ENCODE data around the gene SLC44A1.

SLC44A1 gene

DNA sequence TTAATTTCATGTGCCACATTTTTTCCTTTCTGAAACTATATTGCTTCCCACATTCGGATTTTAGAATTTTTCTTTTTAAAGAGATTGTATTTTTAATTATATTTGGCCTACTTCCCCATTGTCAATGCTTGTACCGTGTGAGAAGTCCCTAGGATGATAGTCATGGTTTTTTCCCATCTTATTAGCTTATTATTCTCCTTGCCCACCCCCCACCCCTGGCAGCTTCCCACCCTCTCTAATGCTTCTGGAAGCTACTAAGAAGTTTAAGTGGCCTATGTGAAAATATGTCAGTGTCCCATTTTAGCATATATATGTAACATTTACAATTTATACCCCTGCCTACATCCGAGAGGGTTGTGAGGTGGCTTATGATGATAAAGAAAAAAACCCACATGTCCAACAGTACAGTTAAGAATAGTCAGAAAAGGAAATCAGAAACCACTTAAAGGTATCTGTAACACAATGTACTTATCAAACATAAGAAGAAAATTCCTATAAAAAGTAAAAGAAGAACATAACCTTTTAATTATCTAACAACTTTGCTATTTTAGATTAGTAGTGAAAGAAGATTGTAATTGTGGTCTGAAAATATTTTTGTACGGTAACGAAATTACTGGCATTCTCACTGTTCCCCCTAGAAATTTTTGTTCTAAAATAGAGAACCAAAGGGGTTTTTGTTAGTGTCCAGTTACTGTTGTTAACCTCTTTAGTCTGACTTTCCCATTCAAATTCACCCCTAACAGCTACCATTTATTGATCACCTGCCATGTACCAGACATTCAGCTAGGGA lies 62.1 kb downstream of the SLC44A1 start:
- no peak for DNase-seq

DNA sequence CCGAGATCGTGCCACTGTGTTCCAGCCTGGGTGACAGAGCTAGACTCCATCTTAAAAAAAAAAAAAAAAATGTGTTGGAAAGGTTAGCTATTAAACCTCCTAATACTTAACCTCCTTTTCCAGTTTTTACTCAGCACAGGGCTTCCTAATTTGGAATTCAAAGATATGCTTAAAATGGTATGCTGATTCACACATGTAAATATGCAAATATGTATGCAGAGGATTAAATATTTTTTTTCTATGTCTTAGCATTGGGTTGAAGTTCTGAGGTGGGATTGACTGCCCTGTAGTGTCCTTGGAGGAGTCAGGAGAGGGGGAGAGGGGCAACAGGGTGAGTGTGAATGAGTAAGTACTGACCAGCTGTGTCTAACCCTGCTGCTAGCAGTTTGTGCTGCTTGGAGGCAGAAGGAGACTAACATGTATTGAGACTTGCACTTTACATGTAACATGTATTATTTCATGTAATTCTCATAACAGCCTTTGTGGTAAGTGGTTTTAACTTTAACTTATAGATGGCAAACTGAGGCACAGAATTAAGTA lies 63.2 kb downstream of the SLC44A1 start:
- no peak for DNase-seq

DNA sequence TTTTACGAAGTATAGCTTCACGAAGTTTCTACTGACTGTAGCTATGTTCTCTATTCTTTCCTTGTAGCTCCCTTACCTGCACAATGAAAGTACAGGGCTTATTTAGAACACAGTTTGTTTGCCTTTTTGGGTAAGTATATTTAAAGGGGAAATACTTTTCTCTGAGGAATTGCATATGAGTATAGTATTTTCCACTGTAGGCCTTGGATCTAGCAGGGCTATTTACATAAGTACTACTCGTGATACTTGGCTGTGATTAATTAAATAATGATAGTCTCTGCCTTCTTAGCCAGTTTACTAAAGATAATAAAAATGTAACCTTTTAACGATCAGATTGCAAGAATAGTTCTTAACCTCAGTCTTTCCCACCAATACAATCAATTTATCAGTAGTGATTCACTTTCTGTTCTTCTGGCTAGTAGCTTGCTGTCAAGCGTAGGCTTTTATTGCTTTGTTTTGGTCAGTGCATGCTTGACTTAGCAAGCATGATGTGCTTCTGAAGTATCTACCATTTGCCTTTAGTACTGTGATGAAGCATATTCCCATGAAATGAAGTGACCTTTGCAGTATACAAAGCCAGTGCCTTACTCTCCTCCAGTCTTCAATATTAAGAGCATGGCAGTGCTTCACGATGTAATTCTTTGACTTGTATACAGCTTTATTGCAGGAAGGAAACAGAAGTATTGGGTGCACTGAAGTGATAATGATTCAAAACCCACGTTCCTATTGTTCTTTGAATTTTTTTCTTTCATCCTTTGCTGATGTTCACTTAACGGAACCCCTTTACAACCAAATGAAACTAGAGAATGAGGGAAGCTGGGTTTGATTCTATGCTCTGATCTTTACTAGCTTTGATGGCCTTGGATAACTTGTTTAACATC lies 64.2 kb downstream of the SLC44A1 start:
- DNase-seq = no peak

DNA sequence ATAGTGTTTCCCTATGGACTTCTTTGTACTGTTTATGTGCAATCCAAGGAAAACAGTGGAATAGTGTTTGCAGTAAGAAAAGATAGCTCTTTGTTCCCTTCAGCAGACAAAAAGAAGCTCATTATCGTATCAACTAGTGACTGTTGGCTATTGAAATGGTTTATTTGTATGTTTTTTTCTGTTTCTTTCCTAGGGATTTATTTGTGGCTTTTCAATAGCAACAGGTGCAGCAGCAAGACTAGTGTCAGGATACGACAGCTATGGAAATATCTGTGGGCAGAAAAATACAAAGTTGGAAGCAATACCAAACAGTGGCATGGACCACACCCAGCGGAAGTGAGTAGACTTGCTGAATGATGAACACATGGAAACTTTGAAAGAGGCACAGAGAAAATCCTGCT lies 65.1 kb downstream of the SLC44A1 start:
- DNase-seq = no peak

DNA sequence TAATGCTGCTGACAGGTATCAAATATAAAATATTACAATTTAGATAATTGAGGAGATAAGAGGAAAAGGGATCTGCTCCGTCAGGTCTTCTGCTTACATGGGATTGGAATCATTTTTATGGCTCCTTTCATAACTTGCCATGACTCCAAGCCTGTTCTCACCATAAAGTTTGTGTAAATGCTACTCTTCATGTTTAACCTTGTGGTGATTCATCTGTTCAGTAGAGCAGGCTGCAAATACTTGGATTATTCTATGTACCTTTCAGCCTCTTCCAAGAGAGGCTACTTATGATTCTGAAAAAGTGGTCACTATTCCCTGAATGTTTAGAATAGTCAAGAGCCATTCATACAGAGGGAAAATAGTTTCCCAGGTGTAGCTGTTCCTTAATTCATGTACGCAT lies 66.9 kb downstream of the SLC44A1 start:
- DNase-seq = no peak

DNA sequence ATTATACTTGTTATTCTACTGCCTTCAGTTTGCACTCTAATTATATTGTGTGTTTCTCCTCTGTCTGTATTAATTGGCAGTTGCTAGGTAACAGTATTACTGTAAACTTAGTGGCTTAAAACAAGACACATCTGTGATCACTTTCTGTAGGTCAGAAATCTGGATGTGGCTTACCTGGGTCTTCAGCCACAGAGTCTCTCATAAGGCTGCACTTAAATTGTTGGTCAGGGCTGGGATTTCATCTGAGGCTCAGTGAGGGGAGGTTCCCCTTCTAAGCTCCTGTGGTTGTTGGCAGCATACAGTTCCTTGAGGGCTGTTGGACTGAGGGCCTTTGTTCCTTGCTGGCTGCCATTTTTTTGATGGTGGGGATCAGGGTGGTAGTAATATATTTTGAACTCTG lies 68.8 kb downstream of the SLC44A1 start:
- DNase-seq = no peak

DNA sequence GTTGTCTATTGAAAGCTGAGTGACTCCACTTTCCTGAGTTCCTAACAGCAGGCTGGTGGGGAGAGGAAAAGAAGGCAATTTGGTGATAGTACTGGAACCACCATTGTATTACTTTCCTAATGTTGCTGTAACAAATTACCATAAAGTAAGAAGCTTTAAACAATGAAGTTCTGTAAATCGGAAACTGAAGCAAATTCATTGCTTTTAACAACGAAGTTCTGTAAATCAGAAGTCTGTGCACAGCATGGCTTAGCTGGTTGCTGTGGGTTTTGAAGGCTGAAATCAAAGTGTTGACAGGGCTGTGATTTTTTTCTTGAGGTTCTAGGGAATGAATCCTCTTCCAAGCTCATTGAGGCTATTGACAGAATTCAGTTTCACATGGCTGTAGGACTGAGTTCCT lies 72.3 kb downstream of the SLC44A1 start:
- DNase-seq = no peak

DNA sequence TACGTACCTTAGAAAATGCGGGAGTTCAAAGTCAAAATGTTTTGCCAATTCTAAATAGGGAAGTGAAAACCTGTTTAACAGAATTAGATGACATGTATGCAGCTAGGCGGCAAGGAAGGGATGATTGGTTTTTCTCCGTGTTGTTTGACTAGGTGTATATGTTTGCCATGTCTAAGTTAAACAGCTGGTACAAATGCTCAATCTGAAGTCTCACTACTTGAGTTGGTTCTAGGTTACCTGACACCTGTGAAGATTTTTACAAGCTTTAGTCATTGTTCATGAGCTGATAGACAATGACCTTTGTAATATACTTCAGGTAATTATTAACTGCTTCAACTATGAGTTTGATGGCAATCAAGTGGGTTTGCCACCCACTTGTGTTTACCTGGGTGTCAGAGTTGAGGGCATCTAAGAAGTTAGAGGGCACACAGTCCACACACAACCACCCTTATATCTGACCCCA lies 74.3 kb downstream of the SLC44A1 start:
- no peak for DNase-seq

DNA sequence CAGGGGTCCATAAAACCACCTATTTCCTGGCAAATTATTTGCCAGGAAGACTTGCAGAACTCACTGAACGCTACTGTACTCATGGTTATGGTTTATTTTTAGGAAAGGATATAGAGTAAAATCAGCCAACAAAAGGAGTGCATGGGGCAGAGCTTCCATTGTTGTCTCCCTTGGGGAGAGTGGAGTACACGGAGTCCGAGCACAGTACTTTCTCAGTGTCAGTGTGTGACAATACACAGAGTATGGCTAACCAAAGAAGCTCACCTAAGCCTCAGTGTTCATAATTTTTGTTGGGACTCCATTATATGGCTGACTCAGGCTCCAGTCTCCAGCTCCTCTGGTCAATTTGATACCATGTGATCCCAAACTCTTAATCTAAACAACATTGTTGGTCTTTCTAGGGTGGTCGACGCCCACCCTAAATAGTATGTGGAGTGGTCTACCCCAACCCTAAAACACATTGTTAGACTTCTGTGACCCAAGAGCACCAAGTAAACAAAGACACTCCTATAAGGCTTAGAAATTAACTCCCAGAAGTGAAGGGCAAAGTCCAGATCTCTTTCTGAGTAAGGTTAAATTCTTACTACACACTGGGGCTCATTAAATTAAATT lies 74.9 kb downstream of the SLC44A1 start:
- no peak for DNase-seq

DNA sequence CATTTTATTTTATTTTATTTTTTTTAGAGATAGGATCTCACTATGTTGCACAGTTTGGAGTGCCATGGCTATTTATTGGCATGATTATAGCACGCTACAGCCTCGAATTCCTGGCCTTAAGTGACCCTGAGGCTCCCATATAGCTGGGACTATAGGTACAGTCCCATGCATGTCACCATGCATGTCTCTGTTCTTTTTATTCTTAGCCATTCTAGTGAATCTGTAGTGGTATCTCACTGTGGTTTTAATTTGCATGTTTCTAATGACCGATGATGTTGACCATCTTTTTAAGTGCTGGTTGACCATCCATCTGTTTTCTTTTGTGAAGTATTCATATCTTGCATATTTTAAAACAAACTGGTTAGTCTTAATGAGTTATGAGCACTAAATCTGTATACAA lies 76.1 kb downstream of the SLC44A1 start:
- DNase-seq = no peak

DNA sequence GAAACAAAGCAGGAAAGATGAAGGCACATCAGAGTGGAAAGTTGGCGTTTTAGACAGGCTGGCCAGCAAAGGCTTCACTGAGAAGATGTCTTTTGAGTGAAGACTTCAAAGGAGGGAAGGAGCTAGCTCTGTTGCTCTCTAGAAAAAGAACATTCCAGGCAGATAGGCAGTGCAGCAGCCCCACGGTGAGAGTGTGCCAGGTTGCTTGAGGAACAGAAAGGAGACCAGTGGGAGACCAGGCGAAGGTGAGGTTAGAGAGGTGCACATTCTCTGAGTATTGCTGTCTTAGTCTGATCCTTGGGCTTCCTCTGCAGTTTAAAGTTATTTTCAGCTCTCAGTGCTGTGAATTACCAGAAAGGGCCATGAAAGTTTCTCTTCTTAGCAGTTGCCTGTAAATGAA lies 83.8 kb downstream of the SLC44A1 start:
- DNase-seq = no peak

DNA sequence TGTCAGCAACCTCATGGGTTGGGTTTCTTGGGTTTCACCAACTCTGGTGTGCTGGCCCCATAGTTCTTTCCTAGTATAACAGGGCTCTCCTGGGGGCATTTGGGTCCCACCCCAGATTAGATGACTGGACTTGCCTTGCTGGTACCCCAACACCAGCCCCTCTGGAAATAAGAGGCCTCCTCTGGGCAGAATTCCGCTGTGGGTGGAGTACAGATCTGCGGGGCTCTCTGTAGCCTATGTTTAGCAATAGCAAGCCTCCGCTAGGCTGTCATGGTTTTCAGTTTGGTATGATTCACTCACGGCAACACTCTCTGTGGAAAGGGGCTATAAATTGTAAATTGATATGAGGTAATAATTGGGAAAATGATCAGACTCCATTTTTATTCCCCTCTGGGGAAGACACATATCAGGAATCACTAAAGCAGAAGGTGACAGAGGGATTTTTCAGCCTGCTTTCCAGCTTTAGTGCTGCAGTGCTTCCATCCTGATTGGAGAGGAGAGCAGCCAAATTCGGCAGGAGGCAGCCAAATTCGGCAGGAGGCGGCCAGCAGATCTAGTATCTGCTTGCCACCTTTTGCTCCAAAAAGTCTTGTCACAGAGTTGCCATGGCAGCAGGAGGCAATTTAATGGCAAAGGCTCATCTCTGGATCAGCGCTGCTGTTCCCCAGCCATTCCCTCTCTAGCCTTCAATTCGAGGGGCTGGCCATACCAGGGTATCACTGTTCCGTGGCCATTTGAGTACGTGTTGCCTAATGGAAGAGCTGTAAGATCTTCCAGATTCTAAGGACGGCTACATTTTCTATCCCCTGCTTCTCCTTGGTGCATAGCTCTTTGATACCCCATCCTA lies 84.6 kb downstream of the SLC44A1 start:
- DNase-seq = no peak

DNA sequence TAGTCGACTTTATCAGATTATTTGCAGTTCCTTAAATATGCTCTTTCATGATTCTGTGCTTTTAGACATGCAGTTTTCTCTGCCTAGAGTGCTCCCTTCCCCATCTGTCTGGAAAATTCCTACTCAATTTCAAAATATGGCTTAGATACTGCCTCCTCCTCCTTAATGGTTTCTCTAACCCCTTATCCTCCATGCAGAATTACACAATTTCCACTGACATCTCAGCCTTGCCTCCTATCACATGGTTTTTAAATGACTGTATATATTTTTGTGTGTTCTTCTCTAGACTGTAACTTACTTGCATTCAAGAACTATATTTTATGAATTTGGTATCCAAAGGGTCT lies 85.2 kb downstream of the SLC44A1 start:
- no peak for DNase-seq

DNA sequence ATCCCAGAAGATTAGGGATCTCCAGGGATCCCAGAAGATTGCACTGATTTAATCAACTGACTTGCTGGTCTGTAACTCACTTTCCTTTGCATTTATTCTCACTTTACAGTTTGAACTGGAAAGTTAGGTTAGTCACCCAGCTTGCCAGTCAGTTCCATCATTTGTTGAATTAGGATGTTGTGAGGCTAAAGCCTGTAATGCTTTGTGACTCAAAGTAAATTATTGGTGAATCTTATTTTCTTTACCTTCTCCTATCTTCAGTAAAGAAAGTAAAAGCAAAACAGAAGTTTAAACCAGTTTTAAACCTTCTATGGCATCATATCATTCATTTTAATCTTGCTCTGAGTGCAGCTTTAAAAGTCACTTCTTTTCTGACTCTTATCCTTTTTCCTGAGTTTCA lies 85.8 kb downstream of the SLC44A1 start:
- no peak for DNase-seq

DNA sequence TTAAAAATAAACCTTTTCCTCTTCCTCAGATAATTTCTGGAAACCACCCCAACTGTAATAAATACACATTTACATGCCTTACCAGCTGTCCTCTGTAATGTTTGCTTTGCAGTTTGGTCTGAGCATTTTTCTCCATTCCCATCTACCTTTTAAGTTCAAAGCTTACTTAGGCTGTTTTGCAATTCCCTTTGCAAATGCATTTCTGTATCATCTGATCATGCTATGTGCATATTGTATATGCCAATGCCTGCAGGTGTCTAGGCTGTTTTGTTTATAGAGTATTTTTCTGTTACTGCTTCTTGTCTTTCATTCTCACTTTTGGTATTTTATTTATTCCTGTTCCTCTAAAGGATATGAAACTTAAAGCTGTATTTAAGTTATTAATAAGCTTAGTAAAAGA lies 86.3 kb downstream of the SLC44A1 start:
- DNase-seq = no peak

DNA sequence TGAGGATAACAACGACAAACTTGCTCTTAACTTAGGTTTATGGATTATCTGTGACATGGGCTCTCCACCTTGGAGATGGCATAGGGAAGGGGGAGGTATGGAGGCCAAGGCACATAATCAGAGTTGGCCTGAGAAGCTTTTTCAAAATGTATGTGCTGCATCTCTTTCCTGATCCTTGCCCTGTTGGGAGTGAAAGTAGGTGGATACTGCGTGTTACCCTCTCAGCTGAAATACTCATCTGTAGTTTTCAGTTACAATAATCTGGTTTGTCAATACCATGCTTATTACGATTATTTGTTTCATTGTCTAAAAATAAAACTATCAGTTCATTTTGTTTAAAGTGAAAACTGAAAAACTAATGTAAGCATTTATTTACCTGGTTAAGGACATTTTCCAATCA lies 86.7 kb downstream of the SLC44A1 start:
- DNase-seq = no peak

DNA sequence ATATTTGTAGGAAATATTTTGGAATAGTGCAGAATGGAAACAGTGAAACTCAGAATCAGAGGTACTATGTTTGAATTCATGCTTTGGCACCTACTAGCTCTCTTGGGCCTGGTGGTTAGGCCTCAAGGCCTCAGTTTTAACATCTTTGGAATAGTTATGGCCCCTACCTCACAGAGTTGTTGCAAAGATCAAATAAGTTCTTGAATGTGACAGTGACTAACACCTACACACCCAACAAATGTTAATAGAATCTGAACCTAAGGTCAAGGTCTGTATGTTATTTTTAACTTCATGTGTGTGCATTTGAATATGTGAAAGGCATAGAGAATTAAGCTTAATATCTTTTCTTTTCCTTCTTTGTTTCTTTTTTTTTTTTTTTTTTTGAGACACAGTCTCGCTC lies 87.3 kb downstream of the SLC44A1 start:
- no peak for DNase-seq

DNA sequence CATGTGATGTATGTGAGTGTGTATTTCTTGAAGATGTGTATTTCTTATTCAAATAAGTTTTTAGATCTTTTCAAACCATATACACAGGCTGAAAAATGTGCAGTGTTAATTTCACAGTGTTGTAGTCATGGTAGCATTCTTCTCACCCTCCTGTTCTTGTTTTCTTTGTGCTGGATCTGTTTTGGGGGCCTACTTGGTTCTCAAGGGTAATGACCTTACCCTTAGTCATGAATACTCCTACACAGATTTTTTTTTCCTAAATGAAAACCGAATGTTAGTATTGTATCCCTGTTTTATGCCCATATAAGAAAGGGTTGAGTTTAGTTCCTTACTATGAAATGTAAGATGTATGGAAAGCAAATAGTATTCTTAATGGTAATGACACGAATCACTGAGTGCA lies 88.0 kb downstream of the SLC44A1 start:
- DNase-seq = no peak

DNA sequence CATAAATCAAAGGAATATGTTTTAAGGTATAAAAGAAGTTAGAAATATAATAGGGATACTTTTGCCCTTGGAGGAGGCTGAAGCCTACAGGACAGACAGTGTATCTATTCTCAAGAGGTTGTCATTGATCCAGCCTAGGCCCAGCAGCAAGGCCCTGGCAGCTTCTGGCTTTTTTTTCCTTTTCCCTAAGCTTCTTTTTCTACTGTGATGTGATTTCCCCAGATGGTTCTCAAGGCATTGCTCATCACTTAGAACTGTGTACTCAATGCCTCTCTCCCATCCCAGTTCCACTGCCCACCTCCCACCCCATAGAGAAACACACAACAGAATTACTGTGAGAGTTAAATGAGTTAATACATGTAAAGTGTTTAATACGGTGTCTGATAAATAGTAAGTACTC lies 88.6 kb downstream of the SLC44A1 start:
- DNase-seq = no peak

DNA sequence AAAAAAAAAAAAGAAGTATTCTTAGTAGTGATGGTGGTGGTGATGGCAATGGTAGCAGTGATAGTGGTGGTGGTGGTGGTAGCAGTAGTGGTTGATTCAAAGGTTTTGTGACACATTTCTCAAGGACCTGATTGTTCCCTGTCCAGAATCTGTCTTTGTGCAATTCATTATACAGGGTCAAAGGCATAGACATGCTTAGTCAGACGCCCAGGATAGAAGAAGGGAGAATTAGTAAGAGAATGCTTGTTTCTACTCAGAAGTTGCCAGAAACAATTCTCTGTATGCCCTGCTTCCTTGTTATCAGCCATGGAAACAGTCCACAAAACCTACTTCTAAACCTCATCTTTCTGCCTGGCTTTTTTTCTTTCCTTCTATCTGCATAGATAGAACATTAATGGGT lies 89.4 kb downstream of the SLC44A1 start:
- no peak for DNase-seq

DNA sequence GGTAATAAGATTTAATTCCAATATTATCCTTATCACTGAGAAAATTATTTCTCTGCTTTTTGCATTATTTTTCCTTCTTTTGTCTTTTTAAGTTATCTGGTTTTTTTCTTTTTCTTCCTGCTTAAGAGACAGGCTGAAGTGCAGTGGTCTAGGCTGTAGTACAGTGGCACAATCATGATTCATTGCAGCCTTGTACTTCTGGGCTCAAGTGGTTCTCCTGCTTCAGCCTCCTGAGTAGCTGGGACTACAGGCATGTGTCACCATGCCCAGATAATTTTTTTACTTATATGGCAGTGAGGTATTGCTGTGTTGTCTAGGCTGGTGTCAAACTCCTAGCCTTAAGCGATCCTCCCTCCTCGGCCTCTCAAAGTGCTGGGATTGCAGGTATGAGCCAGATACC lies 93.9 kb downstream of the SLC44A1 start:
- DNase-seq = no peak

DNA sequence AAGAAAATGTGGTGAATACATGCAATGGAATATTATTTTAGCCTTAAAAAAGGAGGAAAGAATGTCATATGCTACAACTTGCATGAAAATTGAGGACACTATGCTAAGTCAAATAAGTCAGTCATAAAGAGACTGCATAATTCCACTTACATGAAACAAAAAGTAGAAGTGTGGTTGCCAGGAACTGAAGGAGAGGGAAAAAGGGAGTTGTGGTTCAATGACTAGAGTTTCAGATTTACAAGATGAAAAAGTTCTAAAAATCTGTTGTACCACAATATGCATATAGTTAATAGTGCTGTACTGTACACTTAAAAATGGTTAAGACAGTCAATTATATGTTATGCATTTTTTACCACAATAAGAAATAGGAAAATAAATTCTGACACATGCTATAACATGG lies 95.4 kb downstream of the SLC44A1 start:
- no peak for DNase-seq
